Calu3 (cell line): Measurements from ENCODE around the gene CDC34. TPM values are rescaled to one million over a fixed set of nuclear protein-coding genes. Genes with fewer than 3 reads are reported as not detected.
A peak's percentile ranks its signal among the peaks of the same experiment; 100 is the strongest.

Experiments
- BruUV-seq: library from RNA; stranded (reverse); fragments of 400-500 nt; replicated peaks from 2 replicates; lab custom pipeline; 2021; lab: Mats Ljungman, UMichigan
- CTCF ChIA-PET: fragments of 300-600 bp; sonication (Branson Sonifier 250); formaldehyde crosslinking; loops from one replicate; lab custom pipeline; 2022; ENCODE audit warnings: antibody characterized with exemption; lab: Charles Lee
- DNase-seq: peaks from one replicate; pipeline ENCODE4 v3.0.0; 2022
- H3K27ac Mint-ChIP-seq: one replicate; pipeline ENCODE4 v1.8.0; 2022; ENCODE audit warnings: mixed read lengths; ENCODE audit not compliant: unreplicated experiment
- H3K27me3 Mint-ChIP-seq: one replicate; pipeline ENCODE4 v1.8.0; 2022; ENCODE audit warnings: mixed read lengths; ENCODE audit not compliant: unreplicated experiment
- H3K36me3 Mint-ChIP-seq: one replicate; pipeline ENCODE4 v1.8.0; 2022; ENCODE audit warnings: mild to moderate bottlenecking, moderate library complexity, mixed read lengths; ENCODE audit not compliant: insufficient read depth, unreplicated experiment
- H3K4me1 Mint-ChIP-seq: one replicate; pipeline ENCODE4 v1.8.0; 2022; ENCODE audit warnings: mild to moderate bottlenecking, low read depth, mixed read lengths; ENCODE audit not compliant: unreplicated experiment
- H3K4me3 Mint-ChIP-seq: one replicate; pipeline ENCODE4 v1.8.0; 2022; ENCODE audit warnings: mild to moderate bottlenecking, low read depth, moderate library complexity, mixed read lengths; ENCODE audit not compliant: unreplicated experiment
- H3K9me3 Mint-ChIP-seq: one replicate; pipeline ENCODE4 v1.8.0; 2022; ENCODE audit warnings: low read depth, mixed read lengths; ENCODE audit not compliant: unreplicated experiment
- intact Hi-C: fragments of 100-400 bp; cut with micrococcal nuclease; formaldehyde crosslinking; loops from one replicate; pipeline ENCODE4 v1.10.0; 2022; ENCODE audit not compliant: unreplicated experiment
- total RNA-seq: library from RNA; stranded (reverse); gene quantifications from 2 replicates; pipeline ENCODE4 v1.2.3, GENCODE V29; 2022
- TF ChIP-seq, protein P1 (sequence below): fragments of 200-600 bp; IDR thresholded peaks from one replicate; pipeline ENCODE4 v1.8.0; 2022; ENCODE audit warnings: antibody characterized with exemption; ENCODE audit not compliant: unreplicated experiment

Gene CDC34
- total RNA-seq, 1 experiment from 2014 or later, result 50.6 TPM

DNA sequence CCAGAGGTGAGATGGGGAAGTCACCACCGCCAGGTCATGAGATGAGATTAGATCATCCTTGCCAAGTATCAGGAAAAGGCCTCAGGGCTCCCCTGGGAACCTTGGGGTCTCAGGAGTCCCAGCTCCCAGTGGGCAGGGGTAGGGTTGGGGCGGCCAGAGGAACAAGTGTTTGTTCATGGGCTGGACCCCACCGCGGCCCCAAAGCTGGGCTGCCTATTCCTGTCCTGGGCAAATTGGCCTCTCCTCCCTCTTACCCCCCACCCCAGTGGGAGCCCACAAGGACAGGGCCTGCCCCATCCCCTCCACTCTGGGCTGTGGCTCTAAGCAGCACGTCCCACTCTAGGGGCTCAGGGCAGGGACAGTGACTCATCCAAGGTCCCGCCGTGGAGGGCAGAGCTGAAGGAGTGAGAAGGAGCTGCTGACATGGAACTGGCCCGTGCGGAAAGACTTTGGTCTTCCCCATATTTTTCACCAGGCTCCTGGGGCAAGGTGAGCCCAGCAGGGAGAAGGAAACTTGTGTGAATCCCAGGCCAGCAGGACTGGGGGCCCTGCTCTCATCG is 54.1 kb downstream of the CDC34 start:
- no peaks in the 10 kb centered on the region for H3K27me3 Mint-ChIP-seq
- H3K4me3 Mint-ChIP-seq, result no peak overlapping the region
- TF ChIP-seq, protein P1, sequence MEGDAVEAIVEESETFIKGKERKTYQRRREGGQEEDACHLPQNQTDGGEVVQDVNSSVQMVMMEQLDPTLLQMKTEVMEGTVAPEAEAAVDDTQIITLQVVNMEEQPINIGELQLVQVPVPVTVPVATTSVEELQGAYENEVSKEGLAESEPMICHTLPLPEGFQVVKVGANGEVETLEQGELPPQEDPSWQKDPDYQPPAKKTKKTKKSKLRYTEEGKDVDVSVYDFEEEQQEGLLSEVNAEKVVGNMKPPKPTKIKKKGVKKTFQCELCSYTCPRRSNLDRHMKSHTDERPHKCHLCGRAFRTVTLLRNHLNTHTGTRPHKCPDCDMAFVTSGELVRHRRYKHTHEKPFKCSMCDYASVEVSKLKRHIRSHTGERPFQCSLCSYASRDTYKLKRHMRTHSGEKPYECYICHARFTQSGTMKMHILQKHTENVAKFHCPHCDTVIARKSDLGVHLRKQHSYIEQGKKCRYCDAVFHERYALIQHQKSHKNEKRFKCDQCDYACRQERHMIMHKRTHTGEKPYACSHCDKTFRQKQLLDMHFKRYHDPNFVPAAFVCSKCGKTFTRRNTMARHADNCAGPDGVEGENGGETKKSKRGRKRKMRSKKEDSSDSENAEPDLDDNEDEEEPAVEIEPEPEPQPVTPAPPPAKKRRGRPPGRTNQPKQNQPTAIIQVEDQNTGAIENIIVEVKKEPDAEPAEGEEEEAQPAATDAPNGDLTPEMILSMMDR, result no peak
- H3K36me3 Mint-ChIP-seq, result peaks cover 18% of the 10 kb centered on the region
- no peak overlapping the region for H3K27ac Mint-ChIP-seq
- intact Hi-C loops, result no loop called here
- CTCF ChIA-PET, result interaction anchor here (0.6 kb wide), 1 partner anchor 166 kb away, joined by 4 read pairs; no protein-coding TSS in a partner anchor
- no peaks in the 10 kb centered on the region for H3K4me1 Mint-ChIP-seq
- no peaks in the 10 kb centered on the region for H3K9me3 Mint-ChIP-seq
- no peak for DNase-seq
- no TSS peak for BruUV-seq

DNA sequence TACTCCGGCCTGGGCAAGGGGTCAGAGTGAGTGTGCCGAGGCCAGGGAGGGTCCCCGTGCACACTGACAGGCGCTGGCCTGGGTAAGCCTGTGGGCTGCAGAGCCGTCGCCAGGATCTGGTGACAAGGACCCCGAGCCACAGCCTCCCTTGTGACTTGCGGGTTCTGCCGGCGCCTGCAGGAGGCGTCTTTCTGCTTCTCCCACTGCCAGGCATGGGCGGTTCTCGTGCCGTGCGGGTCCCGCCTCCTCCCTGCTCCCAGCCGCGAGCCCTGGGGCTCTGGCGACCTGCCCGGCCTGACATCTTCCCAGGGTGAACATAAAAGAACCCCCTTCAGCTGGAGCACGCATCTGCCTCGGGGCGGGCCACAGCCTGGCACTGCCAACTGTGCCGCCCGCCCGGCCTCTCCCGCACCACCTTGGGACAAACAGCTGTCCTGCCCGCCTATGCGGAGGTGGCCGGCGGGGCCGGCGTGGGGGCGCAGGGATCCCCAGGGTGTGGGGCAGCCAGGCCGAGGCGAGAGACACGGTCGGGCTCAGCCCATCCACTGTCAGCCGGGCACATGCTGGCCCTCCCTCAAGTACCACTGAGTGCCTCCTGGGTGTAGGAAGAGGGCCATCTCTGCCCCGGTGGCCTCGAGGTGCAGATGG is 56.7 kb downstream of the CDC34 start:
- H3K4me1 Mint-ChIP-seq, result no peaks in the 10 kb centered on the region
- H3K4me3 Mint-ChIP-seq, result no peak overlapping the region
- H3K27me3 Mint-ChIP-seq, result peaks cover 25% of the 10 kb centered on the region
- CTCF ChIA-PET, result no interaction called here
- BruUV-seq, result no TSS peak
- H3K36me3 Mint-ChIP-seq, result peaks cover 27% of the 10 kb centered on the region
- no peaks in the 10 kb centered on the region for H3K9me3 Mint-ChIP-seq
- peak; percentile 75 for DNase-seq
- TF ChIP-seq, protein P1, result no peak
- no peak overlapping the region for H3K27ac Mint-ChIP-seq
- intact Hi-C loops, result no loop called here

DNA sequence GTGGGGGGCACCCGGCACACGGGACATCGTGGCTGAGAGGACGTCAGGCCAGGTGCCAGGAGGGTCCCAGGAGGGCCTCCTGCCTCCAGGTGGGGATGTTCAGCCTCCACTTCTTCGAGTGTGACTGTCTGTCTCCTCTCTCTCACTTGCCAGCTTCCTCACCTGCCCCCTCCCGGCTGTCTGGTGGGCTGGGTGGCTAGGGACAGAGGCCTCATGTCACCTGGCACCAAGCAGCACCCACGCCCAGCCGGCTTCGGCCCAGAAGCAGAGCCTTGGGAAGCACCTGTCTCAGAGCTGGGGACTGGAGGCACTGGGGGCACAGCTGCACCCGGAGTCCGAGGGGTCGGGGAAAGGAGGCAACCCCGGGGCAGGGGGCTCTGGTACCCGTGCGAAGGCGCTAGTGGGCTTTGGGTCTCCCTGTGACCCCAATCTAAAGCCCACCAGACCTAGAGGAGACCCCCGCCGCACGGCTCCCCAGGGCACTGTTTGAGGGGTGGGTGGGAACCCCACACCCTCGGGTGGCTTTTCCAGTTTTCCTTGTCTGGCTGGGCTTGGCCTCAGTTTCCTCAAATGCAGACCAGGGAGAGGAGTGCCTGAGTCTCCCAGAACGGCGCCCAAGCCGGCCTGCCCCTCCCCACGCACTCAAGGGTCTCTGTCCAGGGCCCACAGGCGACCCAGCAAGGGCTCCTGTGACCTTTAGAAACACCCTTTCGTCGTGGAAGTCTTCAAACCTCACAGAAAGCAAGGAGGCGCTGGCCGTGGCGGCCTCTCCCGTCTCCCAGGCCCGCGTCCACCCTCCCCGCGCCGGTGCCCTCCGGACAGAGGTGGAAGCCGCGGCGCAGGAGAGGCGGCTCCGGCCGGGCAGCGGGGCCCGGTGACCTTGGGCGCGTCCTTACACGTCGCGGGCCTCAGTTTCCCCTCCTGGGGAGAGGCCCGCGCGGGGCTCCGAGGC is 57.5 kb downstream of the CDC34 start:
- no TSS peak for BruUV-seq
- H3K4me1 Mint-ChIP-seq, result no peaks in the 10 kb centered on the region
- H3K27ac Mint-ChIP-seq, result no peak overlapping the region
- H3K4me3 Mint-ChIP-seq, result no peak overlapping the region
- H3K36me3 Mint-ChIP-seq, result peaks cover 21% of the 10 kb centered on the region
- peak; percentile 18 for DNase-seq
- CTCF ChIA-PET, result no interaction called here
- intact Hi-C loops, result no loop called here
- H3K9me3 Mint-ChIP-seq, result no peaks in the 10 kb centered on the region
- TF ChIP-seq, protein P1, result no peak
- H3K27me3 Mint-ChIP-seq, result peaks cover 33% of the 10 kb centered on the region

DNA sequence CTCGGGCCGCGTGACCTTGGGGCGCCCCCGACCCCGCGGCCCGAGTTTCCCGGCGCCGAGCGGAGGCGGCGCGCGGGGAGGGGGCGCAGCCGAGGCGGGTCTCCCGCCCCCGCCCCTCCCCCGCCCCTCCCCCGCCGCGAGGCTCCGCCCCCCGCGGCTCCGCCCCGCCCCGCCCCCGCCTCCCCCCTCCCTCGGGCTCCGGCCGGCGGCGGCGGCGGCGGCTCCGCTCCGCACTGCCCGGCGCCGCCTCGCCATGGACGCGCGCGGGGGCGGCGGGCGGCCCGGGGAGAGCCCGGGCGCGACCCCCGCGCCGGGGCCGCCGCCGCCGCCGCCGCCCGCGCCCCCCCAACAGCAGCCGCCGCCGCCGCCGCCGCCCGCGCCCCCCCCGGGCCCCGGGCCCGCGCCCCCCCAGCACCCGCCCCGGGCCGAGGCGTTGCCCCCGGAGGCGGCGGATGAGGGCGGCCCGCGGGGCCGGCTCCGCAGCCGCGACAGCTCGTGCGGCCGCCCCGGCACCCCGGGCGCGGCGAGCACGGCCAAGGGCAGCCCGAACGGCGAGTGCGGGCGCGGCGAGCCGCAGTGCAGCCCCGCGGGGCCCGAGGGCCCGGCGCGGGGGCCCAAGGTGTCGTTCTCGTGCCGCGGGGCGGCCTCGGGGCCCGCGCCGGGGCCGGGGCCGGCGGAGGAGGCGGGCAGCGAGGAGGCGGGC is 58.3 kb downstream of the CDC34 start, which contains the start of gene HCN2:
Gene HCN2 (plus strand): TSS at position 189 of the 703 bp plus-strand sequence. CDS start 65 bp downstream, at position 254.
- Mint-ChIP-seq H3K27ac (no peak within 1 kb of the TSS), H3K27me3 (peaks cover 41% of the 10 kb centered on the region), H3K4me3 (no peak within 1 kb of the TSS), H3K4me1 (no peaks in the 10 kb centered on the region), H3K36me3 (peaks cover 18% of the 10 kb centered on the region), H3K9me3 (no peaks in the 10 kb centered on the region)
- BruUV-seq, result no TSS peak
- intact Hi-C loops, result no loop called here
- CTCF ChIA-PET, result no interaction called here
- TF ChIP-seq, protein P1, result no peak
- no peak for DNase-seq
